ENCODE results near the gene NHSL2.

DNA sequence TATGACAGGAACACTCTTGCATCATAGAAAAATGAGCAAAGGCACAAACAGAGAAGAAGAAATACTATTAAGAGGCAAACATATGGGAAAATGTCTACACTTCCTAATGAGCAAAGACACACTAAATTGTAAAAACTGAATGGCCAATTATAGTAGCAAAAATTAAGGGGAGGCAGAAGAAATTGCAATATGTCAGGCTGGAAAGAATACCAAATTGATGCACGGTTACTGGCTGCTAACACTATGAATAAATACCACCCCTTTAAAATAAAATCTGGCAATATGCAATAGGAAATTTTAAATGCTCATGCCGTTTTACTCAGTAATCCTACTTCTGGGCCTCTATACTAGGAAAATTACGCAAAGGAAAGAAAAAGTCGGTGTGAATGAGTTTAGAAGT, 254.9 kb downstream of the NHSL2 start:
- TF ChIP-seq EZH2 (IDR thresholded peaks at IDR 0.05; ENCODE audit: low read depth, unreplicated experiment) (no peak), POLR2AphosphoS5 (IDR thresholded peaks at IDR 0.05; ENCODE audit: low read depth) (no peak), CREB1 (CRISPR knock-in tag; IDR thresholded peaks at IDR 0.05; ENCODE audit: low read depth) (no peak), JUNB (IDR thresholded peaks at IDR 0.05; ENCODE audit: unreplicated experiment) (no peak), ZNF114 (CRISPR knock-in tag; IDR thresholded peaks at IDR 0.05) (no peak), ZNF331 (CRISPR knock-in tag; IDR thresholded peaks at IDR 0.05; ENCODE audit: low read depth) (no peak), EZH2phosphoT487 (IDR thresholded peaks at IDR 0.05; ENCODE audit: unreplicated experiment) (no peak), STAT1 (IDR thresholded peaks at IDR 0.05; ENCODE audit: unreplicated experiment) (no peak)
- TF ChIP-seq, protein P1, sequence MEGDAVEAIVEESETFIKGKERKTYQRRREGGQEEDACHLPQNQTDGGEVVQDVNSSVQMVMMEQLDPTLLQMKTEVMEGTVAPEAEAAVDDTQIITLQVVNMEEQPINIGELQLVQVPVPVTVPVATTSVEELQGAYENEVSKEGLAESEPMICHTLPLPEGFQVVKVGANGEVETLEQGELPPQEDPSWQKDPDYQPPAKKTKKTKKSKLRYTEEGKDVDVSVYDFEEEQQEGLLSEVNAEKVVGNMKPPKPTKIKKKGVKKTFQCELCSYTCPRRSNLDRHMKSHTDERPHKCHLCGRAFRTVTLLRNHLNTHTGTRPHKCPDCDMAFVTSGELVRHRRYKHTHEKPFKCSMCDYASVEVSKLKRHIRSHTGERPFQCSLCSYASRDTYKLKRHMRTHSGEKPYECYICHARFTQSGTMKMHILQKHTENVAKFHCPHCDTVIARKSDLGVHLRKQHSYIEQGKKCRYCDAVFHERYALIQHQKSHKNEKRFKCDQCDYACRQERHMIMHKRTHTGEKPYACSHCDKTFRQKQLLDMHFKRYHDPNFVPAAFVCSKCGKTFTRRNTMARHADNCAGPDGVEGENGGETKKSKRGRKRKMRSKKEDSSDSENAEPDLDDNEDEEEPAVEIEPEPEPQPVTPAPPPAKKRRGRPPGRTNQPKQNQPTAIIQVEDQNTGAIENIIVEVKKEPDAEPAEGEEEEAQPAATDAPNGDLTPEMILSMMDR (conservative IDR thresholded peaks at IDR 0.05; ENCODE audit: low read depth in 2 of 2), result no peak
- TF ChIP-seq, protein P2, sequence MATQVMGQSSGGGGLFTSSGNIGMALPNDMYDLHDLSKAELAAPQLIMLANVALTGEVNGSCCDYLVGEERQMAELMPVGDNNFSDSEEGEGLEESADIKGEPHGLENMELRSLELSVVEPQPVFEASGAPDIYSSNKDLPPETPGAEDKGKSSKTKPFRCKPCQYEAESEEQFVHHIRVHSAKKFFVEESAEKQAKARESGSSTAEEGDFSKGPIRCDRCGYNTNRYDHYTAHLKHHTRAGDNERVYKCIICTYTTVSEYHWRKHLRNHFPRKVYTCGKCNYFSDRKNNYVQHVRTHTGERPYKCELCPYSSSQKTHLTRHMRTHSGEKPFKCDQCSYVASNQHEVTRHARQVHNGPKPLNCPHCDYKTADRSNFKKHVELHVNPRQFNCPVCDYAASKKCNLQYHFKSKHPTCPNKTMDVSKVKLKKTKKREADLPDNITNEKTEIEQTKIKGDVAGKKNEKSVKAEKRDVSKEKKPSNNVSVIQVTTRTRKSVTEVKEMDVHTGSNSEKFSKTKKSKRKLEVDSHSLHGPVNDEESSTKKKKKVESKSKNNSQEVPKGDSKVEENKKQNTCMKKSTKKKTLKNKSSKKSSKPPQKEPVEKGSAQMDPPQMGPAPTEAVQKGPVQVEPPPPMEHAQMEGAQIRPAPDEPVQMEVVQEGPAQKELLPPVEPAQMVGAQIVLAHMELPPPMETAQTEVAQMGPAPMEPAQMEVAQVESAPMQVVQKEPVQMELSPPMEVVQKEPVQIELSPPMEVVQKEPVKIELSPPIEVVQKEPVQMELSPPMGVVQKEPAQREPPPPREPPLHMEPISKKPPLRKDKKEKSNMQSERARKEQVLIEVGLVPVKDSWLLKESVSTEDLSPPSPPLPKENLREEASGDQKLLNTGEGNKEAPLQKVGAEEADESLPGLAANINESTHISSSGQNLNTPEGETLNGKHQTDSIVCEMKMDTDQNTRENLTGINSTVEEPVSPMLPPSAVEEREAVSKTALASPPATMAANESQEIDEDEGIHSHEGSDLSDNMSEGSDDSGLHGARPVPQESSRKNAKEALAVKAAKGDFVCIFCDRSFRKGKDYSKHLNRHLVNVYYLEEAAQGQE (IDR thresholded peaks at IDR 0.05; ENCODE audit: unreplicated experiment), result no peak
- TF ChIP-seq, protein P3, sequence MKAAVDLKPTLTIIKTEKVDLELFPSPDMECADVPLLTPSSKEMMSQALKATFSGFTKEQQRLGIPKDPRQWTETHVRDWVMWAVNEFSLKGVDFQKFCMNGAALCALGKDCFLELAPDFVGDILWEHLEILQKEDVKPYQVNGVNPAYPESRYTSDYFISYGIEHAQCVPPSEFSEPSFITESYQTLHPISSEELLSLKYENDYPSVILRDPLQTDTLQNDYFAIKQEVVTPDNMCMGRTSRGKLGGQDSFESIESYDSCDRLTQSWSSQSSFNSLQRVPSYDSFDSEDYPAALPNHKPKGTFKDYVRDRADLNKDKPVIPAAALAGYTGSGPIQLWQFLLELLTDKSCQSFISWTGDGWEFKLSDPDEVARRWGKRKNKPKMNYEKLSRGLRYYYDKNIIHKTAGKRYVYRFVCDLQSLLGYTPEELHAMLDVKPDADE (IDR thresholded peaks at IDR 0.05), result no peak
- TF ChIP-seq, protein P4, sequence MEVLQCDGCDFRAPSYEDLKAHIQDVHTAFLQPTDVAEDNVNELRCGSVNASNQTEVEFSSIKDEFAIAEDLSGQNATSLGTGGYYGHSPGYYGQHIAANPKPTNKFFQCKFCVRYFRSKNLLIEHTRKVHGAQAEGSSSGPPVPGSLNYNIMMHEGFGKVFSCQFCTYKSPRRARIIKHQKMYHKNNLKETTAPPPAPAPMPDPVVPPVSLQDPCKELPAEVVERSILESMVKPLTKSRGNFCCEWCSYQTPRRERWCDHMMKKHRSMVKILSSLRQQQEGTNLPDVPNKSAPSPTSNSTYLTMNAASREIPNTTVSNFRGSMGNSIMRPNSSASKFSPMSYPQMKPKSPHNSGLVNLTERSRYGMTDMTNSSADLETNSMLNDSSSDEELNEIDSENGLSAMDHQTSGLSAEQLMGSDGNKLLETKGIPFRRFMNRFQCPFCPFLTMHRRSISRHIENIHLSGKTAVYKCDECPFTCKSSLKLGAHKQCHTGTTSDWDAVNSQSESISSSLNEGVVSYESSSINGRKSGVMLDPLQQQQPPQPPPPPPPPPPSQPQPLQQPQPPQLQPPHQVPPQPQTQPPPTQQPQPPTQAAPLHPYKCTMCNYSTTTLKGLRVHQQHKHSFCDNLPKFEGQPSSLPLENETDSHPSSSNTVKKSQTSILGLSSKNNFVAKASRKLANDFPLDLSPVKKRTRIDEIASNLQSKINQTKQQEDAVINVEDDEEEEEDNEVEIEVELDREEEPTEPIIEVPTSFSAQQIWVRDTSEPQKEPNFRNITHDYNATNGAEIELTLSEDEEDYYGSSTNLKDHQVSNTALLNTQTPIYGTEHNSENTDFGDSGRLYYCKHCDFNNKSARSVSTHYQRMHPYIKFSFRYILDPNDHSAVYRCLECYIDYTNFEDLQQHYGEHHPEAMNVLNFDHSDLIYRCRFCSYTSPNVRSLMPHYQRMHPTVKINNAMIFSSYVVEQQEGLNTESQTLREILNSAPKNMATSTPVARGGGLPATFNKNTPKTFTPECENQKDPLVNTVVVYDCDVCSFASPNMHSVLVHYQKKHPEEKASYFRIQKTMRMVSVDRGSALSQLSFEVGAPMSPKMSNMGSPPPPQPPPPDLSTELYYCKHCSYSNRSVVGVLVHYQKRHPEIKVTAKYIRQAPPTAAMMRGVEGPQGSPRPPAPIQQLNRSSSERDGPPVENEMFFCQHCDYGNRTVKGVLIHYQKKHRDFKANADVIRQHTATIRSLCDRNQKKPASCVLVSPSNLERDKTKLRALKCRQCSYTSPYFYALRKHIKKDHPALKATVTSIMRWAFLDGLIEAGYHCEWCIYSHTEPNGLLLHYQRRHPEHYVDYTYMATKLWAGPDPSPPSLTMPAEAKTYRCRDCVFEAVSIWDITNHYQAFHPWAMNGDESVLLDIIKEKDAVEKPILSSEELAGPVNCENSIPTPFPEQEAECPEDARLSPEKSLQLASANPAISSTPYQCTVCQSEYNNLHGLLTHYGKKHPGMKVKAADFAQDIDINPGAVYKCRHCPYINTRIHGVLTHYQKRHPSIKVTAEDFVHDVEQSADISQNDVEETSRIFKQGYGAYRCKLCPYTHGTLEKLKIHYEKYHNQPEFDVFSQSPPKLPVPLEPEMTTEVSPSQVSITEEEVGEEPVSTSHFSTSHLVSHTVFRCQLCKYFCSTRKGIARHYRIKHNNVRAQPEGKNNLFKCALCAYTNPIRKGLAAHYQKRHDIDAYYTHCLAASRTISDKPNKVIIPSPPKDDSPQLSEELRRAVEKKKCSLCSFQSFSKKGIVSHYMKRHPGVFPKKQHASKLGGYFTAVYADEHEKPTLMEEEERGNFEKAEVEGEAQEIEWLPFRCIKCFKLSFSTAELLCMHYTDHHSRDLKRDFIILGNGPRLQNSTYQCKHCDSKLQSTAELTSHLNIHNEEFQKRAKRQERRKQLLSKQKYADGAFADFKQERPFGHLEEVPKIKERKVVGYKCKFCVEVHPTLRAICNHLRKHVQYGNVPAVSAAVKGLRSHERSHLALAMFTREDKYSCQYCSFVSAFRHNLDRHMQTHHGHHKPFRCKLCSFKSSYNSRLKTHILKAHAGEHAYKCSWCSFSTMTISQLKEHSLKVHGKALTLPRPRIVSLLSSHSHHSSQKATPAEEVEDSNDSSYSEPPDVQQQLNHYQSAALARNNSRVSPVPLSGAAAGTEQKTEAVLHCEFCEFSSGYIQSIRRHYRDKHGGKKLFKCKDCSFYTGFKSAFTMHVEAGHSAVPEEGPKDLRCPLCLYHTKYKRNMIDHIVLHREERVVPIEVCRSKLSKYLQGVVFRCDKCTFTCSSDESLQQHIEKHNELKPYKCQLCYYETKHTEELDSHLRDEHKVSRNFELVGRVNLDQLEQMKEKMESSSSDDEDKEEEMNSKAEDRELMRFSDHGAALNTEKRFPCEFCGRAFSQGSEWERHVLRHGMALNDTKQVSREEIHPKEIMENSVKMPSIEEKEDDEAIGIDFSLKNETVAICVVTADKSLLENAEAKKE (CRISPR knock-in tag; IDR thresholded peaks at IDR 0.05), result no peak

Measured in GM23338 (cell line).